Measurements from ENCODE around the gene FAM13C.

DNA sequence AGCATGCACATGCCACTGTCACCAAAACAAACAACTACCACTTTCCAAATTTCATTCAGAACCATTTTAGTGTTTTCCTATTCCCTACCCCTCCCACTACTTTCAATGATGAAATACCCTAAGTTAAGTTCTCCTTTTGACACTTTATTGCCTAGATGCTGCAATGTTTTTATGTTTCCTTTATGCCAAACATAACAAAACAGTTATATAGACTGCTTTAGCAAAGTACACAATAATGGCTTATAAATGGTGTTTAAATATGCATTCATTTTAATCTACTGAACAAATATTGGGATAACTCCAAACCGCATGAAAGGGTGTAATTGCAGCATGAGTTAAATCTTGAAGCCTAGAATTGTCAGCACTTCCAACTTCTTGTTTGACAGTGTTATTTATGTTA, 116.7 kb downstream of the FAM13C start:
- TF ChIP-seq POLR2AphosphoS5 (IDR thresholded peaks at IDR 0.05; ENCODE audit: borderline replicate concordance, low read depth, low read length) (no peak), EZH2 (IDR thresholded peaks at IDR 0.05) (no peak), FOXP2 (optimal IDR thresholded peaks at IDR 0.05; ENCODE audit: control extremely low read depth, extremely low read length, insufficient read depth) (no peak)
